A673 (cell line): ENCODE measurements around the gene JARID2. TPM values are rescaled to one million over a fixed set of nuclear protein-coding genes. Genes with fewer than 3 reads are reported as not detected.

Source experiments
- BruUV-seq: library from RNA; stranded (reverse); fragments of 400-500 nt; replicated peaks from 2 replicates; lab custom pipeline; 2021; lab: Mats Ljungman, UMichigan
- CTCF ChIA-PET: fragments of 300-600 bp; sonication (Branson Sonifier 250); formaldehyde crosslinking; loops from one replicate; lab custom pipeline; 2022; ENCODE audit warnings: antibody characterized with exemption; lab: Charles Lee
- POLR2A ChIA-PET: fragments of 300-600 bp; sonication (Branson Sonifier 250); formaldehyde crosslinking; loops from one replicate; lab custom pipeline; 2022; ENCODE audit warnings: antibody characterized with exemption; ENCODE audit not compliant: low non-redundant PET; lab: Charles Lee
- DNase-seq: peaks from one replicate; pipeline ENCODE4 v3.0.0-alpha.2; 2015; ENCODE audit warnings: low spot score
- H3K27ac ChIP-seq: fragments of 200-600 bp; sonication (generic); 2 replicates; pipeline ENCODE4 v1.5.1; 2016; ENCODE audit warnings: mixed run types, low read depth, mild to moderate bottlenecking, mixed read lengths, antibody characterized with exemption, low read length; ENCODE audit not compliant: poor library complexity, severe bottlenecking
- H3K27me3 ChIP-seq: fragments of 200-600 bp; sonication (generic); replicated peaks from 2 replicates; pipeline ENCODE4 v1.6.1; 2017; ENCODE audit warnings: mixed run types, low read depth, mild to moderate bottlenecking, mixed read lengths, antibody characterized with exemption, low read length; ENCODE audit not compliant: insufficient read depth, poor library complexity
- H3K36me3 ChIP-seq: fragments of 200-600 bp; sonication (generic); 2 replicates; pipeline ENCODE4 v1.6.1; 2016; ENCODE audit warnings: mixed run types, mild to moderate bottlenecking, mixed read lengths, antibody characterized with exemption, low read length; ENCODE audit not compliant: insufficient read depth, poor library complexity, severe bottlenecking
- H3K4me1 ChIP-seq: fragments of 200-600 bp; sonication (generic); 2 replicates; pipeline ENCODE4 v1.6.1; 2017; ENCODE audit warnings: mixed run types, mild to moderate bottlenecking, mixed read lengths, antibody characterized with exemption, low read length; ENCODE audit not compliant: insufficient read depth, poor library complexity, severe bottlenecking
- H3K4me3 ChIP-seq: fragments of 200-600 bp; sonication (generic); 2 replicates; pipeline ENCODE4 v1.5.1; 2016; ENCODE audit warnings: low read depth, mixed run types, mild to moderate bottlenecking, mixed read lengths, low read length; ENCODE audit not compliant: poor library complexity, severe bottlenecking
- H3K9me3 ChIP-seq: fragments of 200-600 bp; sonication (generic); 2 replicates; pipeline ENCODE4 v1.6.1; 2016; ENCODE audit warnings: mixed run types, low read depth, mild to moderate bottlenecking, mixed read lengths, antibody characterized with exemption, low read length; ENCODE audit not compliant: poor library complexity, severe bottlenecking
- CTCF ChIP-seq: fragments of 300-800, 200-600 bp; sonication (generic); conservative IDR thresholded peaks from 2 replicates; pipeline ENCODE4 v1.5.1; 2017; ENCODE audit warnings: low read depth, mild to moderate bottlenecking, antibody characterized with exemption, low read length, moderate library complexity, mixed read lengths
- EZH2 ChIP-seq: fragments of 200-600 bp; sonication (generic); IDR thresholded peaks from 2 replicates; pipeline ENCODE4 v1.6.1; 2017; ENCODE audit warnings: borderline replicate concordance, low read depth, mild to moderate bottlenecking, mixed read lengths, antibody characterized with exemption, low read length; ENCODE audit not compliant: poor library complexity, severe bottlenecking
- intact Hi-C: fragments of 100-400 bp; cut with micrococcal nuclease; formaldehyde crosslinking; loops from one replicate; pipeline ENCODE4 v1.10.0; 2022; ENCODE audit not compliant: unreplicated experiment
- total RNA-seq: library from RNA; stranded (reverse); gene quantifications from 2 replicates; pipeline ENCODE4 v1.2.3, GENCODE V29; 2021

The JARID2 gene
- total RNA-seq, 1 experiment from 2014 or later: 29.4 TPM

- TF ChIP-seq EZH2 (no peak), CTCF (no peak)
- Histone ChIP-seq H3K4me1 (peaks cover 24% of the 10 kb centered on the region), H3K36me3 (no peaks in the 10 kb centered on the region), H3K27me3 (no peaks in the 10 kb centered on the region), H3K9me3 (no peaks in the 10 kb centered on the region), H3K27ac (no peak overlapping the region), H3K4me3 (no peak overlapping the region)
- DNase-seq: no peak
- BruUV-seq: no TSS peak
- intact Hi-C loops: no loop called here
- ChIA-PET CTCF (no interaction called here), POLR2A (no interaction called here)
Measured at GRCh38 chr6:15451738-15452137, 205.9 kb downstream of the JARID2 start.

DNA sequence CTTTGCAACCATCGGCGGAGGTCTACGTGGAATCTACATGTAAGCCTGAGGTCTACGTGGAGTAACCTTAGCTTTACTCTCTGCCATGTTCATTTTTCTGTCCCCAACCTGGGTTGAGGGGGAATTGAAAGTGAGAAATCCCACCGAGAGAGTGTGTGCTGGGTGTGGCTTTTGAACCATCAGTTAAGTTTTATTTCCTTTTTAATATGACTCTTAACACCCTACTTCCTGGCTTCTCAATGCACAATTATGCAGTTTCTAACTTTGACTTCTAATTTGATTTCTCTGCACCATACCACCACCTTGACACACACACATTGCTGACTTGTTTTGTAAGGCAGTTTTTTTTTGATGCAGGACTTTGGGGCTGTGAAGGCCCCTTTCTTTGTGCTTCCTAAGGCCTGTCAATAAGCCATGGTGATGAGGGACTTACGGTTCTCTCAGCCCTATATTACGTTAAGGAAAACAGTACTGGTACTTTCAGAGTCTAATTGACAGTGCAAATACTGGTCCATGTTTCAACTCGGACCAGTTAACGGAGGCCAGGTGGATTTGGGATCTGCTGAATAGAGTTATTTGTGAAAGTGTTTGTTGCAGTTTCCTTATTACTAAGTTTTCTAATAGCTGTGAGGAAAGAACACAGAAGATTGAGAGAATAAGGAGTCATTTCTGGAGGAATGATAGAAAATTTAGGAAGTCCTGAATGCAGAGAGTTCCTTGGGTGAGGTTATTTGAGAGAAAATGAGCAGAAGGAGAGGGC is 206.5 kb downstream of the JARID2 start:
- Histone ChIP-seq H3K36me3 (no peaks in the 10 kb centered on the region), H3K27me3 (no peaks in the 10 kb centered on the region), H3K4me3 (no peak overlapping the region), H3K27ac (no peak overlapping the region), H3K4me1 (peaks cover 27% of the 10 kb centered on the region), H3K9me3 (no peaks in the 10 kb centered on the region)
- intact Hi-C loops: no loop called here
- no peak for TF ChIP-seq CTCF
- TF ChIP-seq EZH2: no peak
- ChIA-PET POLR2A (no interaction called here), CTCF (no interaction called here)
- DNase-seq: no peak
- BruUV-seq: no TSS peak

GRCh38 chr6:15453186-15453585 is 207.3 kb downstream of the JARID2 start:
- intact Hi-C loops: no loop called here
- ChIA-PET CTCF (no interaction called here), POLR2A (no interaction called here)
- H3K4me3 ChIP-seq: no peak overlapping the region
- no peaks in the 10 kb centered on the region for H3K9me3 ChIP-seq
- TF ChIP-seq EZH2: no peak
- no peak for TF ChIP-seq CTCF
- no peak overlapping the region for H3K27ac ChIP-seq
- peaks cover 28% of the 10 kb centered on the region for H3K4me1 ChIP-seq
- no peaks in the 10 kb centered on the region for H3K36me3 ChIP-seq
- no TSS peak for BruUV-seq
- no peak for DNase-seq
- H3K27me3 ChIP-seq: no peaks in the 10 kb centered on the region
